ENCODE results near the gene UBE2Q2.
A peak's percentile ranks its signal among the peaks of the same experiment; 100 is the strongest.
"Not testable (repeated sequence)": the region's sequence is repeated elsewhere in the genome, so short reads cannot be mapped to it uniquely, and the experiment has no call there.

Gene UBE2Q2

GRCh38 chr15:75823860-75824613, 19.2 kb upstream of the UBE2Q2 start:
- no peak for DNase-seq (ENCODE audit: low read depth)

GRCh38 chr15:75827691-75828090, 15.6 kb upstream of the UBE2Q2 start:
- no peak for DNase-seq (ENCODE audit: low read depth)

GRCh38 chr15:75828429-75828828, 14.8 kb upstream of the UBE2Q2 start:
- no peak for DNase-seq (ENCODE audit: low read depth)

- DNase-seq (ENCODE audit: low read depth) = no peak
These were observed 12.1 kb upstream of the UBE2Q2 start for GRCh38 chr15:75830910-75831805.

GRCh38 chr15:75831806-75832102, 11.5 kb upstream of the UBE2Q2 start:
- no peak for DNase-seq (ENCODE audit: low read depth)

- no peak for DNase-seq (ENCODE audit: low read depth)
These were observed 11.1 kb upstream of the UBE2Q2 start for GRCh38 chr15:75832114-75832513.

GRCh38 chr15:75834021-75834420, 9.2 kb upstream of the UBE2Q2 start:
- no peak for DNase-seq (ENCODE audit: low read depth)

GRCh38 chr15:75835990-75836958, 7.0 kb upstream of the UBE2Q2 start:
- DNase-seq (ENCODE audit: low read depth) = no peak

GRCh38 chr15:75836959-75837334, 6.3 kb upstream of the UBE2Q2 start:
- DNase-seq (ENCODE audit: low read depth) = no peak

- DNase-seq (ENCODE audit: low read depth) = no peak
These were observed 2.6 kb upstream of the UBE2Q2 start for GRCh38 chr15:75840659-75841058.

GRCh38 chr15:75841626-75842025, 1.6 kb upstream of the UBE2Q2 start:
- no peak for DNase-seq (ENCODE audit: low read depth)

GRCh38 chr15:75843678-75844581, 683 bp downstream of the UBE2Q2 start:
- DNase-seq (ENCODE audit: low read depth) = peak; percentile 44

- DNase-seq (ENCODE audit: low read depth) = no peak
These were observed 1.5 kb downstream of the UBE2Q2 start for GRCh38 chr15:75844629-75845335.

- DNase-seq (ENCODE audit: low read depth) = no peak
These were observed 5.9 kb downstream of the UBE2Q2 start for GRCh38 chr15:75849167-75849566.

GRCh38 chr15:75850708-75851107, 7.5 kb downstream of the UBE2Q2 start:
- DNase-seq (ENCODE audit: low read depth) = no peak

- not testable (repeated sequence) for DNase-seq (ENCODE audit: low read depth)
These were observed 8.3 kb downstream of the UBE2Q2 start for GRCh38 chr15:75851566-75851965.

- DNase-seq (ENCODE audit: low read depth) = no peak
These were observed 14.6 kb downstream of the UBE2Q2 start for GRCh38 chr15:75857886-75858285.

- DNase-seq (ENCODE audit: low read depth) = no peak
These were observed 18.6 kb downstream of the UBE2Q2 start for GRCh38 chr15:75861750-75862402.

GRCh38 chr15:75862796-75863195, 19.5 kb downstream of the UBE2Q2 start:
- no peak for DNase-seq (ENCODE audit: low read depth)
